Subcutaneous abdominal adipose tissue (tissue), 5 donors: ENCODE results near the gene MALRD1.

ENCODE experiments used
- H3K27ac ChIP-seq: one replicate; pipeline ENCODE4 v1.7.0; 2013; ENCODE audit warnings: low read depth, mild to moderate bottlenecking, inconsistent platforms, low read length, moderate library complexity
- H3K27me3 ChIP-seq, 5 donors: one replicate each; pipeline ENCODE4 v1.7.0; 2013; ENCODE audit warnings: low read length in 5 of 5, inconsistent platforms in 1 of 5; ENCODE audit not compliant: control insufficient read depth in 5 of 5, insufficient read depth in 4 of 5
- H3K36me3 ChIP-seq, 5 donors: one replicate each; pipeline ENCODE4 v1.7.0; 2013; ENCODE audit warnings: low read length in 5 of 5; ENCODE audit not compliant: control insufficient read depth in 5 of 5, insufficient read depth in 5 of 5
- H3K4me1 ChIP-seq, 5 donors: one replicate each; pipeline ENCODE4 v1.7.0; 2013; ENCODE audit warnings: low read length in 5 of 5, mild to moderate bottlenecking in 3 of 5, moderate library complexity in 1 of 5; ENCODE audit not compliant: control insufficient read depth in 5 of 5, insufficient read depth in 5 of 5
- H3K4me3 ChIP-seq, 5 donors: one replicate each; pipeline ENCODE4 v1.7.0; 2013; ENCODE audit warnings: low read length in 5 of 5, low read depth in 1 of 5
- H3K9ac ChIP-seq, 5 donors: one replicate each; pipeline ENCODE4 v1.7.0; 2013; ENCODE audit warnings: low read length in 5 of 5, mild to moderate bottlenecking in 4 of 5, moderate library complexity in 3 of 5
- H3K9me3 ChIP-seq, 5 donors: one replicate each; pipeline ENCODE4 v1.7.0; 2013; ENCODE audit warnings: low read length in 5 of 5; ENCODE audit not compliant: control insufficient read depth in 5 of 5
- donor health status: healthy.
- donor health status: healthy.
- donor health status: healthy.
- donor health status: healthy.
- donor health status: healthy.

MALRD1 gene

GRCh38 chr10:19041171-19041570 lies 7.4 kb upstream of the MALRD1 start:
- no peaks in the 10 kb centered on the region for H3K4me1 ChIP-seq
- no peak overlapping the region for H3K9ac ChIP-seq
- no peaks in the 10 kb centered on the region for H3K36me3 ChIP-seq
- no peaks in the 10 kb centered on the region for H3K27me3 ChIP-seq
- no peak overlapping the region for H3K4me3 ChIP-seq
- H3K9me3 ChIP-seq: peaks cover 0 to 9% (median 0%) of the 10 kb centered on the region in 5 donors
- H3K27ac ChIP-seq: no peak overlapping the region

GRCh38 chr10:19043431-19043830 lies 5.2 kb upstream of the MALRD1 start:
- H3K9ac ChIP-seq: no peak overlapping the region
- H3K4me1 ChIP-seq: no peaks in the 10 kb centered on the region
- no peak overlapping the region for H3K4me3 ChIP-seq
- no peak overlapping the region for H3K27ac ChIP-seq
- H3K27me3 ChIP-seq: no peaks in the 10 kb centered on the region
- H3K9me3 ChIP-seq: peaks cover 0 to 7% (median 0%) of the 10 kb centered on the region in 5 donors
- no peaks in the 10 kb centered on the region for H3K36me3 ChIP-seq

- H3K9ac ChIP-seq: no peak overlapping the region
- no peaks in the 10 kb centered on the region for H3K27me3 ChIP-seq
- no peaks in the 10 kb centered on the region for H3K36me3 ChIP-seq
- no peaks in the 10 kb centered on the region for H3K4me1 ChIP-seq
- no peak overlapping the region for H3K27ac ChIP-seq
- no peaks in the 10 kb centered on the region for H3K9me3 ChIP-seq
- no peak overlapping the region for H3K4me3 ChIP-seq
Observed at GRCh38 chr10:19046679-19047078, 1.9 kb upstream of the MALRD1 start.

- no peak overlapping the region for H3K9ac ChIP-seq
- H3K27ac ChIP-seq: no peak overlapping the region
- H3K4me3 ChIP-seq: no peak overlapping the region
Observed at GRCh38 chr10:19048891-19049290, 290 bp downstream of the MALRD1 start.

GRCh38 chr10:19049567-19049966 lies 966 bp downstream of the MALRD1 start:
- Histone ChIP-seq H3K27me3 (no peaks in the 10 kb centered on the region), H3K27ac (no peak overlapping the region), H3K4me1 (no peaks in the 10 kb centered on the region), H3K9ac (no peak overlapping the region), H3K9me3 (no peaks in the 10 kb centered on the region), H3K36me3 (no peaks in the 10 kb centered on the region), H3K4me3 (no peak overlapping the region)

More at GRCh38 chr10:19048891-19049290, 290 bp downstream of the MALRD1 start:
- no peaks in the 10 kb centered on the region for H3K36me3 ChIP-seq
- no peaks in the 10 kb centered on the region for H3K9me3 ChIP-seq
- H3K27me3 ChIP-seq: no peaks in the 10 kb centered on the region
- H3K4me1 ChIP-seq: no peaks in the 10 kb centered on the region

GRCh38 chr10:19054289-19054835 lies 5.8 kb downstream of the MALRD1 start:
- Histone ChIP-seq H3K9ac (no peak overlapping the region), H3K9me3 (no peaks in the 10 kb centered on the region), H3K27me3 (no peaks in the 10 kb centered on the region), H3K36me3 (no peaks in the 10 kb centered on the region), H3K27ac (no peak overlapping the region), H3K4me3 (no peak overlapping the region), H3K4me1 (no peaks in the 10 kb centered on the region)

- H3K27ac ChIP-seq: no peak overlapping the region
- H3K27me3 ChIP-seq: no peaks in the 10 kb centered on the region
- no peaks in the 10 kb centered on the region for H3K36me3 ChIP-seq
- no peak overlapping the region for H3K9ac ChIP-seq
- no peaks in the 10 kb centered on the region for H3K4me1 ChIP-seq
- no peak overlapping the region for H3K4me3 ChIP-seq
- no peaks in the 10 kb centered on the region for H3K9me3 ChIP-seq
Observed at GRCh38 chr10:19058046-19058445, 9.4 kb downstream of the MALRD1 start.

GRCh38 chr10:19063986-19064385 lies 15.4 kb downstream of the MALRD1 start:
- Histone ChIP-seq H3K4me1 (no peaks in the 10 kb centered on the region), H3K27ac (no peak overlapping the region), H3K27me3 (no peaks in the 10 kb centered on the region), H3K4me3 (no peak overlapping the region), H3K36me3 (no peaks in the 10 kb centered on the region), H3K9me3 (no peaks in the 10 kb centered on the region), H3K9ac (no peak overlapping the region)

GRCh38 chr10:19071946-19072345 lies 23.3 kb downstream of the MALRD1 start:
- Histone ChIP-seq H3K27me3 (no peaks in the 10 kb centered on the region), H3K27ac (no peak overlapping the region), H3K9ac (no peak overlapping the region), H3K9me3 (no peaks in the 10 kb centered on the region), H3K4me1 (no peaks in the 10 kb centered on the region), H3K4me3 (no peak overlapping the region), H3K36me3 (no peaks in the 10 kb centered on the region)

- Histone ChIP-seq H3K9me3 (peaks cover 0 to 3% (median 0%) of the 10 kb centered on the region in 5 donors), H3K27ac (no peak overlapping the region), H3K9ac (no peak overlapping the region), H3K36me3 (no peaks in the 10 kb centered on the region), H3K27me3 (no peaks in the 10 kb centered on the region), H3K4me1 (no peaks in the 10 kb centered on the region), H3K4me3 (no peak overlapping the region)
Observed at GRCh38 chr10:19077276-19077675, 28.7 kb downstream of the MALRD1 start.
